A549 (cell line): Measurements from ENCODE around the gene CLTCL1. TPM values are rescaled to one million over a fixed set of nuclear protein-coding genes. Genes with fewer than 3 reads are reported as not detected.
"Not testable (repeated sequence)": the region's sequence is repeated elsewhere in the genome, so short reads cannot be mapped to it uniquely, and the experiment has no call there.

ENCODE experiments used
- ATAC-seq, 2 experiments: fragments of 200-7000 bp in 1 of 2; fragments of >200 bp in 1 of 2; cut with Nextera tagmentation in 1 of 2; cut with Tn5 transposase in 1 of 2; 3 replicates each; pipeline versions ENCODE4 v1.8.0 to v1.9.1; 2018 to 2020; ENCODE audit warnings: mild to moderate bottlenecking in 1 of 2, moderate library complexity in 1 of 2
- CTCF ChIA-PET: fragments of 300-600 bp; sonication (Branson Sonifier 250); formaldehyde crosslinking; extraction: SDS; loops from one replicate; lab custom pipeline; 2021; ENCODE audit warnings: antibody characterized with exemption, inconsistent platforms; lab: Yijun Ruan, JAX
- POLR2A ChIA-PET: fragments of 350-600 bp; formaldehyde crosslinking; extraction: SDS; loops from one replicate; lab custom pipeline; 2021; ENCODE audit warnings: antibody characterized with exemption, inconsistent platforms; lab: Yijun Ruan, JAX
- DNase-seq, 2 experiments: peaks; one replicate each; pipeline versions ENCODE4 v3.0.0 to v3.0.0-alpha.2; 2011 to 2016; ENCODE audit warnings: low read depth in 1 of 2, low spot score in 1 of 2
- FAIRE-seq: peaks from 2 replicates; lab custom pipeline; 2011; peaks lifted over from hg19 to GRCh38; lab: Jason Lieb, UNC
- H3K27ac ChIP-seq, 2 experiments: fragments of >200 bp; sonication (Bioruptor Twin); formaldehyde crosslinking; 3 replicates each; pipeline ENCODE4 v1.5.1; 2016 to 2017
- H3K4me1 ChIP-seq: fragments of >200 bp; sonication (Bioruptor Twin); formaldehyde crosslinking; 3 replicates; pipeline ENCODE4 v1.6.1; 2016
- H3K4me2 ChIP-seq: fragments of >200 bp; sonication (Bioruptor Twin); formaldehyde crosslinking; 3 replicates; pipeline ENCODE4 v1.6.1; 2016
- H3K4me3 ChIP-seq: fragments of >200 bp; sonication (Bioruptor Twin); formaldehyde crosslinking; 3 replicates; pipeline ENCODE4 v1.5.1; 2016
- H3K9me3 ChIP-seq: fragments of >200 bp; sonication (Bioruptor Twin); formaldehyde crosslinking; 3 replicates; pipeline ENCODE4 v1.6.1; 2016
- BHLHE40 ChIP-seq: IDR thresholded peaks from 2 replicates; pipeline ENCODE4 v1.6.1; 2012; ENCODE audit warnings: low read depth, low read length, inconsistent platforms
- CHD4 ChIP-seq: fragments of 200-600 bp; sonication (generic); IDR thresholded peaks from 2 replicates; pipeline ENCODE4 v1.6.1; 2016; ENCODE audit warnings: antibody characterized with exemption, mild to moderate bottlenecking, borderline replicate concordance
- EHF ChIP-seq: fragments of 250-450 bp; sonication (Bioruptor Pico); IDR thresholded peaks from 2 replicates; pipeline ENCODE4 v1.5.0; 2020; ENCODE audit warnings: mild to moderate bottlenecking
- GATA3 ChIP-seq: IDR thresholded peaks from 2 replicates; pipeline ENCODE4 v1.6.1; 2012; ENCODE audit warnings: borderline replicate concordance
- HDAC2 ChIP-seq: fragments of 200-600 bp; sonication (generic); IDR thresholded peaks from 2 replicates; pipeline ENCODE4 v1.6.1; 2016
- HEYL ChIP-seq: fragments of 250-450 bp; sonication (Bioruptor Pico); IDR thresholded peaks from 2 replicates; pipeline ENCODE4 v1.8.0; 2021; ENCODE audit warnings: mild to moderate bottlenecking, moderate library complexity
- HOXA7 ChIP-seq: fragments of 250-450 bp; sonication (Bioruptor Pico); IDR thresholded peaks from 2 replicates; pipeline ENCODE4 v1.5.0; 2020; ENCODE audit warnings: mild to moderate bottlenecking, moderate library complexity
- HOXB13 ChIP-seq: fragments of 250-450 bp; sonication (Bioruptor Pico); IDR thresholded peaks from 2 replicates; pipeline ENCODE4 v1.5.0; 2020; ENCODE audit warnings: low read depth, mild to moderate bottlenecking, moderate library complexity
- JUNB ChIP-seq: fragments of >200 bp; sonication (Bioruptor Twin); formaldehyde crosslinking; IDR thresholded peaks from 2 replicates; pipeline ENCODE4 v1.6.1; 2016
- KDM5A ChIP-seq: fragments of 200-600 bp; sonication (generic); IDR thresholded peaks from 2 replicates; pipeline ENCODE4 v1.6.1; 2016; ENCODE audit warnings: antibody characterized with exemption, mild to moderate bottlenecking
- MYC ChIP-seq: IDR thresholded peaks from 2 replicates; pipeline ENCODE4 v1.6.1; 2012; ENCODE audit warnings: mild to moderate bottlenecking, inconsistent platforms, low read length, improper control_type of control experiment, borderline replicate concordance
- NR3C1 ChIP-seq: fragments of >200 bp; sonication (Bioruptor Twin); formaldehyde crosslinking; IDR thresholded peaks from 3 replicates; pipeline ENCODE4 v1.6.1; 2017
- POLR2A ChIP-seq: IDR thresholded peaks from 2 replicates; pipeline ENCODE4 v1.6.1; 2012; ENCODE audit warnings: mild to moderate bottlenecking, low read length
- RAD21 ChIP-seq, 2 experiments: fragments of >200 bp in 1 of 2; sonication (Bioruptor Twin) in 1 of 2; formaldehyde crosslinking in 1 of 2; IDR thresholded peaks in 1 of 2; conservative IDR thresholded peaks in 1 of 2; 2 replicates in 1 of 2; 3 replicates in 1 of 2; pipeline ENCODE4 v1.6.1; 2012 to 2018; ENCODE audit warnings: inconsistent platforms in 1 of 2
- REST ChIP-seq: fragments of 200-600 bp; sonication (generic); IDR thresholded peaks from 2 replicates; pipeline ENCODE4 v1.6.1; 2016; ENCODE audit warnings: antibody characterized with exemption, mild to moderate bottlenecking, moderate library complexity
- TP53 ChIP-seq: fragments of 250-450 bp; sonication (Bioruptor Pico); IDR thresholded peaks from 2 replicates; pipeline ENCODE4 v1.5.0; 2021; ENCODE audit warnings: mild to moderate bottlenecking, moderate library complexity
- WGBS: methylation state at CpG from one replicate; pipeline ENCODE4 v1.1.6; 2017; ENCODE audit errors: missing lambda C conversion rate; 5-methylcytosine and 5-hydroxymethylcytosine counted together
- polyA plus RNA-seq, 4 experiments: library from polyadenylated mRNA; depleted of rRNA in 3 of 4; stranded (reverse); fragments of >200 nt; fragmentation: RNase III in 1 of 4; extraction: RNeasy Plus Mini Kit Qiagen cat#74134 plus additional on column Dnase treatment in 1 of 4; gene quantifications; 2 replicates in 3 of 4; 3 replicates in 1 of 4; pipeline ENCODE4 v1.2.3, GENCODE V29; 2011 to 2017
- TF ChIP-seq, protein P1 (sequence below): fragments of 250-450 bp; sonication (Bioruptor Pico); IDR thresholded peaks from 2 replicates; pipeline ENCODE4 v1.5.0; 2021; ENCODE audit warnings: mild to moderate bottlenecking, moderate library complexity, borderline replicate concordance
- TF ChIP-seq, protein P2 (sequence below): fragments of 150-350 bp; IDR thresholded peaks from 2 replicates; pipeline ENCODE4 v1.6.1; 2014; ENCODE audit warnings: low read depth, mild to moderate bottlenecking, low read length

The CLTCL1 gene
- polyA plus RNA-seq, 2 of the 4 experiments (the other 2 are of a cell fraction) = 8.6 to 10.6 TPM

GRCh38 chr22:19285831-19286230 lies 5.7 kb downstream of the CLTCL1 start:
- Histone ChIP-seq H3K4me2 (peak overlapping the region; percentile 80), H3K27ac (peak overlapping the region; percentile 94 to 99)

GRCh38 chr22:19279143-19279542 lies 12.4 kb downstream of the CLTCL1 start:
- H3K4me2 ChIP-seq, POLR2A ChIA-PET, H3K4me3 ChIP-seq, CTCF ChIA-PET, ATAC-seq, H3K27ac ChIP-seq, H3K9me3 ChIP-seq, DNase-seq, FAIRE-seq: not testable (repeated sequence)
- H3K4me1 ChIP-seq = peaks cover 39% of the 10 kb centered on the region
- 94% methylated on average over 10 of the region's 10 CpGs for WGBS

More at GRCh38 chr22:19285831-19286230, 5.7 kb downstream of the CLTCL1 start:
- TF ChIP-seq GATA3 (no peak), CHD4 (no peak), RAD21 (conservative IDR thresholded peaks at IDR 0.05 in 1 of 2, IDR thresholded peaks at IDR 0.05 in 1 of 2) (no peak), KDM5A (no peak), NR3C1 (no peak), MYC (no peak), JUNB (no peak), HDAC2 (no peak), HOXB13 (CRISPR knock-in tag) (no peak), BHLHE40 (no peak), REST (no peak)
- TF ChIP-seq, protein P1, sequence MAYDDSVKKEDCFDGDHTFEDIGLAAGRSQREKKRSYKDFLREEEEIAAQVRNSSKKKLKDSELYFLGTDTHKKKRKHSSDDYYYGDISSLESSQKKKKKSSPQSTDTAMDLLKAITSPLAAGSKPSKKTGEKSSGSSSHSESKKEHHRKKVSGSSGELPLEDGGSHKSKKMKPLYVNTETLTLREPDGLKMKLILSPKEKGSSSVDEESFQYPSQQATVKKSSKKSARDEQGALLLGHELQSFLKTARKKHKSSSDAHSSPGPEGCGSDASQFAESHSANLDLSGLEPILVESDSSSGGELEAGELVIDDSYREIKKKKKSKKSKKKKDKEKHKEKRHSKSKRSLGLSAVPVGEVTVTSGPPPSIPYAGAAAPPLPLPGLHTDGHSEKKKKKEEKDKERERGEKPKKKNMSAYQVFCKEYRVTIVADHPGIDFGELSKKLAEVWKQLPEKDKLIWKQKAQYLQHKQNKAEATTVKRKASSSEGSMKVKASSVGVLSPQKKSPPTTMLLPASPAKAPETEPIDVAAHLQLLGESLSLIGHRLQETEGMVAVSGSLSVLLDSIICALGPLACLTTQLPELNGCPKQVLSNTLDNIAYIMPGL = no peak
- 53% methylated on average over 1 of the region's 1 CpG for WGBS
- POLR2A ChIA-PET = no interaction called here
- Histone ChIP-seq H3K9me3 (no peaks in the 10 kb centered on the region), H3K4me1 (peaks cover 59% of the 10 kb centered on the region), H3K4me3 (no peak overlapping the region)
- CTCF ChIA-PET = interaction anchor here (0.5 to 1.4 kb wide), 2 partner anchors 9 to 24 kb away, joined by 4 read pairs; no protein-coding TSS in a partner anchor
- no peak for FAIRE-seq
- no peak for DNase-seq
- no peak for ATAC-seq

- ChIA-PET CTCF (no interaction called here), POLR2A (no interaction called here)
- ATAC-seq (no peak), FAIRE-seq (no peak)
- H3K4me2 ChIP-seq = no peak overlapping the region; the same call in 2 of the 3 replicates
- WGBS = 93% methylated on average over 8 of the region's 8 CpGs
- H3K4me1 ChIP-seq = peaks cover 49% of the 10 kb centered on the region
- H3K9me3 ChIP-seq = no peaks in the 10 kb centered on the region
- peak overlapping the region; percentile 8 to 57; a peak in 1 of 6 replicates for H3K27ac ChIP-seq
- H3K4me3 ChIP-seq = no peak overlapping the region
- no peak for TF ChIP-seq EHF (CRISPR knock-in tag)
- TF ChIP-seq, protein P2, sequence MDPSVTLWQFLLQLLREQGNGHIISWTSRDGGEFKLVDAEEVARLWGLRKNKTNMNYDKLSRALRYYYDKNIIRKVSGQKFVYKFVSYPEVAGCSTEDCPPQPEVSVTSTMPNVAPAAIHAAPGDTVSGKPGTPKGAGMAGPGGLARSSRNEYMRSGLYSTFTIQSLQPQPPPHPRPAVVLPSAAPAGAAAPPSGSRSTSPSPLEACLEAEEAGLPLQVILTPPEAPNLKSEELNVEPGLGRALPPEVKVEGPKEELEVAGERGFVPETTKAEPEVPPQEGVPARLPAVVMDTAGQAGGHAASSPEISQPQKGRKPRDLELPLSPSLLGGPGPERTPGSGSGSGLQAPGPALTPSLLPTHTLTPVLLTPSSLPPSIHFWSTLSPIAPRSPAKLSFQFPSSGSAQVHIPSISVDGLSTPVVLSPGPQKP = no peak
- no peak for TF ChIP-seq HEYL
- no peak for TF ChIP-seq HOXA7 (CRISPR knock-in tag)
- no peak for TF ChIP-seq TP53 (CRISPR knock-in tag)
- no peak for TF ChIP-seq POLR2A
- TF ChIP-seq MYC = no peak
- TF ChIP-seq, all 56 proteins: peak for 0
- no peak for DNase-seq
Observed at GRCh38 chr22:19277785-19278184, 13.7 kb downstream of the CLTCL1 start.
